Measurements from ENCODE around the gene AIG1. TPM values are rescaled to one million over a fixed set of nuclear protein-coding genes. Genes with fewer than 3 reads are reported as not detected.

The AIG1 gene
- total RNA-seq, 1 donor from 2014 or later = 24.9 TPM

GRCh38 chr6:143375022-143375585 lies 314.4 kb downstream of the AIG1 start:
- no peak for ATAC-seq

GRCh38 chr6:143376375-143376774 lies 315.7 kb downstream of the AIG1 start:
- ATAC-seq = no peak

GRCh38 chr6:143376861-143377260 lies 316.2 kb downstream of the AIG1 start:
- ATAC-seq = no peak

GRCh38 chr6:143385636-143386035 lies 324.9 kb downstream of the AIG1 start:
- ATAC-seq = no peak

- ATAC-seq = no peak
Measured at GRCh38 chr6:143390278-143390677, 329.6 kb downstream of the AIG1 start.

Other genes starting within 250 kb of the AIG1 start
- gene HIVEP2, start 115.7 kb upstream of the AIG1 start, total RNA-seq = 12.2 TPM